OCI-LY1 (cell line): ENCODE measurements around the gene ENTPD3.

ENCODE experiments used
- EZH2 ChIP-seq: fragments of 200-600 bp; sonication (generic), shearing (Covaris generic); IDR thresholded peaks from 2 replicates; pipeline ENCODE4 v1.8.0; 2017; ENCODE audit warnings: borderline replicate concordance, mixed run types, mild to moderate bottlenecking, antibody characterized with exemption, low read length, moderate library complexity, mixed read lengths
- TF ChIP-seq, protein P1 (sequence below): fragments of 200-600 bp; sonication (generic), shearing (Covaris generic); IDR thresholded peaks from 2 replicates; pipeline ENCODE4 v1.5.1; 2017; ENCODE audit warnings: mild to moderate bottlenecking, antibody characterized with exemption, low read length, moderate library complexity, mixed read lengths

DNA sequence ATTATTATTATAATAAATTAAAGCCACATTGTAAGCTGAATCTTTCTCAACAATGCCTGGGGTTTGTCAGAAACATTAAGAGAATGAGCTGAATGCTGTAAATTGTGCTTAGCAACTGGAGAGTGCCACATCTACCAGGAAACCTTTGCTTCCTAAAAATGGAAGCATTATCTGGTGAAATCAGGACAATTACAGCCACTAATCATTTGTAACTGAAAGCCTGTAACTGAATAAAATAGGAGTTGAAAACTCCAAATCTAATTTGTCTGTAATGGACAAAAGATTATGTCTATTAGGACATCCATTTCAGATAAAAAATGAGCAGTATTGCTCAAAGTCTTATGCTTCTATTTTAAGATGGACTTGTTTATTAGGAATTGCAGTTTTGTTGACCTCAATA is 45.3 kb upstream of the ENTPD3 start:
- TF ChIP-seq, protein P1, sequence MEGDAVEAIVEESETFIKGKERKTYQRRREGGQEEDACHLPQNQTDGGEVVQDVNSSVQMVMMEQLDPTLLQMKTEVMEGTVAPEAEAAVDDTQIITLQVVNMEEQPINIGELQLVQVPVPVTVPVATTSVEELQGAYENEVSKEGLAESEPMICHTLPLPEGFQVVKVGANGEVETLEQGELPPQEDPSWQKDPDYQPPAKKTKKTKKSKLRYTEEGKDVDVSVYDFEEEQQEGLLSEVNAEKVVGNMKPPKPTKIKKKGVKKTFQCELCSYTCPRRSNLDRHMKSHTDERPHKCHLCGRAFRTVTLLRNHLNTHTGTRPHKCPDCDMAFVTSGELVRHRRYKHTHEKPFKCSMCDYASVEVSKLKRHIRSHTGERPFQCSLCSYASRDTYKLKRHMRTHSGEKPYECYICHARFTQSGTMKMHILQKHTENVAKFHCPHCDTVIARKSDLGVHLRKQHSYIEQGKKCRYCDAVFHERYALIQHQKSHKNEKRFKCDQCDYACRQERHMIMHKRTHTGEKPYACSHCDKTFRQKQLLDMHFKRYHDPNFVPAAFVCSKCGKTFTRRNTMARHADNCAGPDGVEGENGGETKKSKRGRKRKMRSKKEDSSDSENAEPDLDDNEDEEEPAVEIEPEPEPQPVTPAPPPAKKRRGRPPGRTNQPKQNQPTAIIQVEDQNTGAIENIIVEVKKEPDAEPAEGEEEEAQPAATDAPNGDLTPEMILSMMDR, result no peak
- no peak for TF ChIP-seq EZH2
